Subcutaneous preadipocyte (primary cell): ENCODE data around the gene ZNF142. TPM values are rescaled to one million over a fixed set of nuclear protein-coding genes. Genes with fewer than 3 reads are reported as not detected.

Experiments used
- small RNA-seq: library from RNA; depleted of rRNA; stranded (forward); fragments of <200 nt; gene quantifications from one replicate; pipeline ENCODE3, GENCODE V24; 2012
- total RNA-seq: library from RNA; depleted of rRNA; stranded (reverse); fragments of >200 nt; gene quantifications from 2 replicates; pipeline ENCODE4 v1.2.3, GENCODE V29; 2012

ZNF142 gene
- 12.9 and 20.9 TPM in 2 replicates for total RNA-seq

GRCh38 chr2:218659258-218659987 lies at the start of gene ZNF142, which contains the start of gene BCS1L:
Gene ZNF142 (minus strand): TSS chr2:218659623. CDS start chr2:218656429, 3,194 bp downstream.
Gene BCS1L (plus strand): TSS chr2:218659683. CDS start chr2:218660988, 1,305 bp downstream.

GRCh38 chr2:218671654-218672566 lies 12.5 kb upstream of the ZNF142 start, which contains the start of the genes RNF25 and STK36:
Gene RNF25 (minus strand): TSS chr2:218672002. CDS start chr2:218671970, 32 bp downstream.
Gene STK36 (plus strand): TSS chr2:218672086. CDS start chr2:218672830, 744 bp downstream.

GRCh38 chr2:218607436-218608115 lies 51.8 kb downstream of the ZNF142 start, which contains the start of gene PLCD4:
Gene PLCD4 (plus strand): TSS chr2:218607899. CDS start chr2:218615740, 7,841 bp downstream.

Small RNA genes lying within 50 kb of the gene (small RNA-seq; reads per million reads assigned to genes)
- gene RNU6-136P, result not detected

Other genes starting within 250 kb of the ZNF142 start
- gene VIL1, start 240.5 kb downstream of the ZNF142 start, total RNA-seq, result under 0.01 TPM in 1 of 2 replicates, not detected in the other
- 11.3 and 17.6 TPM in 2 replicates for gene USP37, start 91.3 kb downstream of the ZNF142 start, total RNA-seq
- 55.1 and 77.6 TPM in 2 replicates for gene CNOT9, start 90.8 kb downstream of the ZNF142 start, total RNA-seq
- 2.2 and 2.6 TPM in 2 replicates for gene PLCD4, start 51.7 kb downstream of the ZNF142 start, total RNA-seq
- 42.6 and 48.1 TPM in 2 replicates for gene BCS1L, start 60 bp upstream of the ZNF142 start, total RNA-seq
- gene RNF25, start 12.4 kb upstream of the ZNF142 start, total RNA-seq, result 29.8 and 39.3 TPM in 2 replicates
- 22.4 and 24.0 TPM in 2 replicates for gene STK36, start 12.5 kb upstream of the ZNF142 start, total RNA-seq
- gene TTLL4, start 51.2 kb upstream of the ZNF142 start, total RNA-seq, result 12.1 and 15.1 TPM in 2 replicates
- 0.98 and 3.7 TPM in 2 replicates for gene CYP27A1, start 122.5 kb upstream of the ZNF142 start, total RNA-seq
- 0.37 TPM in 1 of 2 replicates, not detected in the other for gene PRKAG3, start 172.2 kb upstream of the ZNF142 start, total RNA-seq
- gene WNT6, start 200.2 kb upstream of the ZNF142 start, total RNA-seq, result not detected in 2 replicates
- gene WNT10A, start 221.2 kb upstream of the ZNF142 start, total RNA-seq, result not detected in 2 replicates